ENCODE measurements around the gene CSAD.

GRCh38 chr12:53211476-53212381 lies 31.0 kb upstream of the CSAD start:
- TF ChIP-seq GATA3 (IDR thresholded peaks at IDR 0.05; ENCODE audit: low read depth, low read length), result no peak
- no peak for TF ChIP-seq GATA2 (IDR thresholded peaks at IDR 0.05; ENCODE audit: low read depth, low read length)
